Measurements from ENCODE around the gene KRTAP4-11. TPM values are rescaled to one million over a fixed set of nuclear protein-coding genes. Genes with fewer than 3 reads are reported as not detected.
"Not testable (repeated sequence)": the region's sequence is repeated elsewhere in the genome, so short reads cannot be mapped to it uniquely, and the experiment has no call there.

KRTAP4-11 gene
- total RNA-seq, 4 donors from 2014 or later: not detected

GRCh38 chr17:41111151-41111885 is 6.9 kb downstream of the KRTAP4-11 start:
- H3K9me3 ChIP-seq: no peaks in the 10 kb centered on the region
- TF ChIP-seq POLR2A (IDR thresholded peaks at IDR 0.05) (no peak), POLR2AphosphoS5 (IDR thresholded peaks at IDR 0.05) (no peak), EP300 (IDR thresholded peaks at IDR 0.05; ENCODE audit: low read depth) (no peak), CTCF (IDR thresholded peaks at IDR 0.05) (no peak)
- H3K27me3 ChIP-seq: peaks cover 5% of the 10 kb centered on the region
- intact Hi-C loops (cut with DNase I; ENCODE audit: low total_unique reads): no loop called here
- H3K4me3 ChIP-seq: no peak overlapping the region
- 82 to 86% methylated on average over 2 of the region's 2 CpGs for WGBS, 2 donors (ENCODE audit: low coverage in 1 of 2)
- in situ Hi-C loops (cut with MboI; ENCODE audit: low pct_ligation_motif_present in 1 of 4, low pct_unique_long_range_greater_than_20kb in 1 of 4, low sequenced_read_pairs in 3 of 4): no loop called here
- no peak for DNase-seq
- no peaks in the 10 kb centered on the region for H3K4me1 ChIP-seq
- no peaks in the 10 kb centered on the region for H3K36me3 ChIP-seq
- H3K27ac ChIP-seq: no peak overlapping the region

GRCh38 chr17:41108728-41109386 is 9.3 kb downstream of the KRTAP4-11 start:
- not testable (repeated sequence) for DNase-seq
- 0% methylated on average over 1 of the region's 1 CpG; no CpG with 5 or more reads in 1 of the 2 donors for WGBS, 2 donors (ENCODE audit: low coverage in 1 of 2)

DNA sequence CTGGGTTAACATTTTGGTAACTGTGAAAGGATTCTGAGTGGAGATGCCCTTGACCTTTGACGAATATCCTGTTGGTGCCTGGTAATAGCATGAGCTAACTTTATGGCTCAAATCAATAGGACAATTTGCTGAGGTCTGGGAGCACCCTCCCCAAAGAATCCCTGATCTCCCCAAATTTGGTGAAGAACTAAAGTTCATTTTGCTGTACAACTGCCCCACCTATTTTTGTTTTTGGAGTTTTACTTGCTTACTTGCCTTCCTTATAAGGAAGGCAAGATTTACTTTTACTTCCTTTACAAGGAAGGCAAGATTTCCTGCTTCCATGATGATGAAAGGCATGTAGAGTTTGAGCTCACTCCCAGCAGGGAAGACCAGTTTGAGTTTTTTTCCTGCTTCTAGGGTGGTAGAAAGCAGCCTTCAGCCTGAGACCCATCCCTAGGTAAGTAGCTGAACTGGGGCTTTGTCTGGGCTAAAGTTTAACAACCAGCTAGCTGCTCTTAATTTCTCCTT is 10.2 kb downstream of the KRTAP4-11 start:
- TF ChIP-seq CTCF (IDR thresholded peaks at IDR 0.05) (no peak), EP300 (IDR thresholded peaks at IDR 0.05; ENCODE audit: low read depth) (no peak), POLR2AphosphoS5 (IDR thresholded peaks at IDR 0.05) (no peak), POLR2A (IDR thresholded peaks at IDR 0.05) (no peak)
- H3K4me3 ChIP-seq: no peak overlapping the region
- WGBS, 2 donors (ENCODE audit: low coverage in 1 of 2): 59% methylated on average over 1 of the region's 1 CpG; no CpG with 5 or more reads in 1 of the 2 donors

More at GRCh38 chr17:41108728-41109386, 9.3 kb downstream of the KRTAP4-11 start:
- intact Hi-C loops (cut with DNase I; ENCODE audit: low total_unique reads); H3K4me1 ChIP-seq; H3K36me3 ChIP-seq; H3K27ac ChIP-seq; H3K4me3 ChIP-seq; H3K9me3 ChIP-seq; H3K27me3 ChIP-seq; in situ Hi-C loops (cut with MboI; ENCODE audit: low pct_ligation_motif_present in 1 of 4, low pct_unique_long_range_greater_than_20kb in 1 of 4, low sequenced_read_pairs in 3 of 4): not testable (repeated sequence)

DNA sequence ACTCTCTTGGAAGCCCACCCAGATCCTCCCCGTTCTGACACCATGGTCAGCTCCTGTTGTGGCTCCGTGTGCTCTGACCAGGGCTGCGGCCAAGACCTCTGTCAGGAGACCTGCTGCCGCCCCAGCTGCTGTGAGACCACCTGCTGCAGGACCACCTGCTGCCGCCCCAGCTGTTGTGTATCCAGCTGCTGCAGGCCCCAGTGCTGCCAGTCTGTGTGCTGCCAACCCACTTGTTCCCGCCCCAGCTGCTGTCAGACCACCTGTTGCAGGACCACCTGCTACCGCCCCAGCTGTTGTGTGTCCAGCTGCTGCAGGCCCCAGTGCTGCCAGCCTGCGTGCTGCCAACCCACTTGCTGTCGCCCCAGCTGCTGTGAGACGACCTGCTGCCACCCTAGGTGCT is 12.8 kb downstream of the KRTAP4-11 start, which contains the start of gene KRTAP4-9:
KRTAP4-9 (plus strand) TSS at position 43 of the 400 bp plus-strand sequence; CDS start at position 43, 0 bp downstream.
- H3K9me3 ChIP-seq; H3K36me3 ChIP-seq; DNase-seq; H3K27me3 ChIP-seq; H3K4me1 ChIP-seq; intact Hi-C loops (cut with DNase I; ENCODE audit: low total_unique reads); H3K4me3 ChIP-seq; in situ Hi-C loops (cut with MboI; ENCODE audit: low pct_ligation_motif_present in 1 of 4, low pct_unique_long_range_greater_than_20kb in 1 of 4, low sequenced_read_pairs in 3 of 4); H3K27ac ChIP-seq: not testable (repeated sequence)
- 68% methylated on average over 7 of the region's 10 CpGs; no CpG with 5 or more reads in 1 of the 2 donors for WGBS, 2 donors (ENCODE audit: low coverage in 1 of 2)

More for the DNA sequence above, 10.2 kb downstream of the KRTAP4-11 start:
- no peak for DNase-seq
- H3K4me1 ChIP-seq: no peaks in the 10 kb centered on the region
- no peaks in the 10 kb centered on the region for H3K36me3 ChIP-seq
- H3K27me3 ChIP-seq: no peaks in the 10 kb centered on the region
- in situ Hi-C loops (cut with MboI; ENCODE audit: low pct_ligation_motif_present in 1 of 4, low pct_unique_long_range_greater_than_20kb in 1 of 4, low sequenced_read_pairs in 3 of 4): no loop called here
- intact Hi-C loops (cut with DNase I; ENCODE audit: low total_unique reads): no loop called here
- no peaks in the 10 kb centered on the region for H3K9me3 ChIP-seq
- no peak overlapping the region for H3K27ac ChIP-seq

DNA sequence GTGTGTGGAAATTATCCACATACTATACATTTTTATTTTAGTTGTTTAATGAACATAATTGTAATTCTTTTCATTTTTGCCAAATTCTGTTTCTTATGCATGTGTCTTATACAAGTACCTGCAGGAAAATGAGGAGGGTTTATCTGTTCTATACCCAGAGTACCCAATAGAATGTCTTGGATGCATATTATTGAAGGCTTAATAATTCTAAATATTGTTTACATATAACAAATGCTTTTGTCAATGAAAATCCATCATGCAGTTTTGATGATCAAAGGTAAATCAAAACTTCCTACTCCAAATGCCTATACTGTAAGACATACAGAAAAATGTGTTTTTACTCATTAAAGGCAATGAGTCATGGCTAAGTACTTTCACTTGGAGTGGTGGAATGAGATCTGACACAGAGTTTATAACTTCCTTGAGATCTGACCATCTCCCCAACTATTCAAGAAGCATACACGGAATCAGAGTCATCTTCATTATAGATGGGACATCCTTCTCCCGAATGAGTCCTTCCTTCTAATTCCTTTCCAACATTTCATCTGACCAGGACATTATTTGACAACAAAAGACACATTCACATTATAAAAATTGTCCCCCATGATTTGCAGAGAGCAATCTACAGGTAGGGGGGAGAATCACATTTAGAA is 13.7 kb downstream of the KRTAP4-11 start:
- intact Hi-C loops (cut with DNase I; ENCODE audit: low total_unique reads); H3K4me1 ChIP-seq; H3K36me3 ChIP-seq; H3K9me3 ChIP-seq; H3K27me3 ChIP-seq; H3K27ac ChIP-seq; H3K4me3 ChIP-seq; in situ Hi-C loops (cut with MboI; ENCODE audit: low pct_ligation_motif_present in 1 of 4, low pct_unique_long_range_greater_than_20kb in 1 of 4, low sequenced_read_pairs in 3 of 4); DNase-seq: not testable (repeated sequence)
- WGBS, 2 donors (ENCODE audit: low coverage in 1 of 2): 72% methylated on average over 2 of the region's 2 CpGs; no CpG with 5 or more reads in 1 of the 2 donors

Measured in transverse colon (tissue), 4 donors.